Measurements from ENCODE around the gene LIN37. TPM values are rescaled to one million over a fixed set of nuclear protein-coding genes. Genes with fewer than 3 reads are reported as not detected.

Gene LIN37
- total RNA-seq, 1 donor, result 13.8 TPM

DNA sequence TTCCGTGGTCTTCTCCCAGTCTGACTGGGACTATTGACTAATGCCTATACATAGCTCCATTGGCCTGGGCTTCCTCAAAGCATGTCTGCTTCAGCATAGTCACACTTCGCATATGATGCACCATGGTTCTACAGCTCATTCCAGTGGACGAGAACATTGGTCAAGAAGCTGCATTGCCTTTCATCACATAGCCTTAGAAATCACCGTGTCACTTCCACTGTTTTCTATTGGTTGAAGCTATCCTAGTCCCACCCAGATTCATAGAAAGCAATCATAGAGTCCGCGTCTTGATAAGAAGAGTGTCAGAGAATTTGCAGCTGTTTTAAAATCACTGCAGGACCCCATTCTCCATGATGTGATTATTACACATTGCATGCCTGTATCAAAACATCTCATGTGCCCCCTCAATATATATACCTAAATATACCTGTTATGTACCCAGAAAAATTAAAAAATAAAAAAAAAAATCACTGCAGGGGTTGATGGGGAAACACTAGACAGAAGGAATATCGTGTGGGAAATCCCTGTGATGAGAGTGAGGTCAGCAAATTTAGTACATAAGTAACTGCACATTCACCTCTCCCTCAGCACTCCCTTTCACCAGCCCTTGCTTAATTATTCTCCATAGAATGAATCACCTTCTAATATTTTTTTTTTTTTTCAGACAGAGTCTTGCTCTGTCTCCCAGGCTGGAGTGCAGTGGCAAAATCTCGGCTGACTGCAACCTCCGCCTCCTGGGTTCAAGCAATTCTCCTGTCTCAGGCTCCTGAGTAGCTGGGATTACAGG, 24.8 kb downstream of the LIN37 start:
- peak; percentile 14 for DNase-seq (ENCODE audit: low read depth)
- TF ChIP-seq, protein P1, sequence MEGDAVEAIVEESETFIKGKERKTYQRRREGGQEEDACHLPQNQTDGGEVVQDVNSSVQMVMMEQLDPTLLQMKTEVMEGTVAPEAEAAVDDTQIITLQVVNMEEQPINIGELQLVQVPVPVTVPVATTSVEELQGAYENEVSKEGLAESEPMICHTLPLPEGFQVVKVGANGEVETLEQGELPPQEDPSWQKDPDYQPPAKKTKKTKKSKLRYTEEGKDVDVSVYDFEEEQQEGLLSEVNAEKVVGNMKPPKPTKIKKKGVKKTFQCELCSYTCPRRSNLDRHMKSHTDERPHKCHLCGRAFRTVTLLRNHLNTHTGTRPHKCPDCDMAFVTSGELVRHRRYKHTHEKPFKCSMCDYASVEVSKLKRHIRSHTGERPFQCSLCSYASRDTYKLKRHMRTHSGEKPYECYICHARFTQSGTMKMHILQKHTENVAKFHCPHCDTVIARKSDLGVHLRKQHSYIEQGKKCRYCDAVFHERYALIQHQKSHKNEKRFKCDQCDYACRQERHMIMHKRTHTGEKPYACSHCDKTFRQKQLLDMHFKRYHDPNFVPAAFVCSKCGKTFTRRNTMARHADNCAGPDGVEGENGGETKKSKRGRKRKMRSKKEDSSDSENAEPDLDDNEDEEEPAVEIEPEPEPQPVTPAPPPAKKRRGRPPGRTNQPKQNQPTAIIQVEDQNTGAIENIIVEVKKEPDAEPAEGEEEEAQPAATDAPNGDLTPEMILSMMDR (IDR thresholded peaks at IDR 0.05; ENCODE audit: insufficient read depth, low read depth, low read length), result no peak
- H3K4me3 ChIP-seq (ENCODE audit: low read depth, low read length), result no peak overlapping the region

DNA sequence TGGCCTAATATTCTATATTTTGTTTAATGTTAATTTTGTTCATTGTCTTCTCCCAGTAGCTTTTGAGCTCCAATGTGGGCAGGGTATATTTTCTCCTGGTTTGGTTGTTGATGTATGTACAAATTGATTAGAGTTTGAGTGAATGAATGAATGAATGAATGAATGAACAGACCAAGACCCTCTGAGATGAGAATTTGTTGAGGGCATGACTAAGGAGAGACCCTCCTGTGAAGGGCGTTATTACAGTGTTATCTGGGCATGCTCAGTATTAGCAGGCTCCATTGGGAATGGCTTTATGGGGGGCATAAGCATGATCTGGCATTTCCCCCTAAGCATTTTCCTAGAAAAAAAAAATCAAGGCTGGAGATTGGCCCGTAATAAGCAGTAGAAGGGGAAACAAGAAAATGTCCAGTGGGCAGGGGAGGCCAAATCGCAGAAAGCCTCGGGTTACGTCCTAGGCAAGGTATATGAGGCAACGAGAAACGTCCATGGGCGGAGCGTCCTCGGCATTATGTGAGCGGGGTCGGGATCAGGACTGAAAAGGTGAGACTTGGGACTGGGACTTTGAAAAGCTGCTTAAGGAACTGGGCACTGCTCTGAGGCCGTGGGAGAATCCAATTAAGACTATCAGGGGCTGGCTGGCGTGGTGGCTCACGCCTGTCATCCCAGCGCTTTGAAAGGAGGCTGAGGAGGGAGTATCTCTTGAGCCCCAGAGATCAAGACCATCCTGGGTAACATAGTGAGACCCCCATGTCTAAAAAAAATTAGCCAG, 26.1 kb downstream of the LIN37 start:
- TF ChIP-seq, protein P1 (IDR thresholded peaks at IDR 0.05; ENCODE audit: insufficient read depth, low read depth, low read length), result no peak
- H3K4me3 ChIP-seq (ENCODE audit: low read depth, low read length), result peak overlapping the region; percentile 73
- DNase-seq (ENCODE audit: low read depth), result no peak

DNA sequence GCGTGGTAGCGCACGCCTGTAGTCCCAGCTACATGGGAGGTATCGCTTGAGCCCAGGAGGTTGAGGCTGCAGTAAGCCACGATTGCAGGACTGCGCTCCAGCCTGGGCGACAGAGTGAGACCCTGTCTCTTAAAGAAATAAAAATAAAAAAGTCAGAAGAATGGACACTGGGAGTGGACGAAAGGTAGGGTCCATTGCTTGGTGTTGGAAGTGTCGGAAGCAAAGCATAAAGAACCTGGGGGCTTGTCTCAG, 26.6 kb downstream of the LIN37 start:
- peak overlapping the region; percentile 73 for H3K4me3 ChIP-seq (ENCODE audit: low read depth, low read length)
- DNase-seq (ENCODE audit: low read depth), result no peak
- TF ChIP-seq, protein P1 (IDR thresholded peaks at IDR 0.05; ENCODE audit: insufficient read depth, low read depth, low read length), result no peak

DNA sequence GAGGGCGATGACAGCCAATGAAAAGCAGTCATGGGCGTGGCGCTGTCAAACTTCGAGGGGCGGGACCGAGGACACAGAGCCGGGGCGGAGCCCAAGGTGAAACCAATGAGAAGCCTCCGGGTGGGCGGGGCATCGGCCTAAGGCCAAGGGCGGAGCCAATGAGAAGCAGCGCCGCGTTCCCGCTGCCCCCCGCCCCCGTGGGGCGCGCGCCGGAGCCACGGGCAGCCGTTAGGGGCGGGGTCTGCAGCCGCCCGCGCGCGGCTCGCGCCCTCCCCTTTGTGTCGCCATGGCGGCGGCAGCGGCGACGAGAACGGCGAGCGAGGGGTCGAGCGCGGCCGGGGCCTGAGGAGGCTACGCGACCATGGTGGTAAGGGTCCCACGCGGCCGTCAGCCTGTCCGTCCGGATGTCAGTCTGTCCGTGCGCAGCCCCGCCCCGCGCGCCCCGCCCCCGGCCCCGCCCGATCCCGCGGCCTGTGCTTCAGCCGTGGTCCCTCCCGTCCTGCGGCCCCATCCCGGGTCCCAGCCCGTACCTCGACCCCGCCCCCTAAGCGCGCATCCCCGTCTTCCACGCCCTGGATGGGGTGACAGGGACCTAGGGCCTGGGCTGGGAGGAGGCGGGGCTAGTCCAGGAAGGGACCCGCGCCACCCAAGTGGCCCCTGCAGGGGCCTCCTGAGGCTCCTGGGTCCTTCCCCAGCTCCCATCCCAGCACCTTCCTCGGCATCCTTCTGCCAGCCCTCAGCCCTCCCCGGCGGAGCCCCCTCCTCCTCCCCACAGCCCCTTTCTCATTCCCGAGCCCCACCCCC, 27.1 kb downstream of the LIN37 start, which contains the start of gene ARHGAP33:
TSS of gene ARHGAP33 (plus strand) at position 267 of the 804 bp plus-strand sequence. CDS start at position 362, 95 bp downstream.
- H3K4me3 ChIP-seq (ENCODE audit: low read depth, low read length), result peak within 1 kb of the TSS; percentile 73
- peak; percentile 95 for DNase-seq (ENCODE audit: low read depth)
- TF ChIP-seq, protein P1 (IDR thresholded peaks at IDR 0.05; ENCODE audit: insufficient read depth, low read depth, low read length), result no peak

DNA sequence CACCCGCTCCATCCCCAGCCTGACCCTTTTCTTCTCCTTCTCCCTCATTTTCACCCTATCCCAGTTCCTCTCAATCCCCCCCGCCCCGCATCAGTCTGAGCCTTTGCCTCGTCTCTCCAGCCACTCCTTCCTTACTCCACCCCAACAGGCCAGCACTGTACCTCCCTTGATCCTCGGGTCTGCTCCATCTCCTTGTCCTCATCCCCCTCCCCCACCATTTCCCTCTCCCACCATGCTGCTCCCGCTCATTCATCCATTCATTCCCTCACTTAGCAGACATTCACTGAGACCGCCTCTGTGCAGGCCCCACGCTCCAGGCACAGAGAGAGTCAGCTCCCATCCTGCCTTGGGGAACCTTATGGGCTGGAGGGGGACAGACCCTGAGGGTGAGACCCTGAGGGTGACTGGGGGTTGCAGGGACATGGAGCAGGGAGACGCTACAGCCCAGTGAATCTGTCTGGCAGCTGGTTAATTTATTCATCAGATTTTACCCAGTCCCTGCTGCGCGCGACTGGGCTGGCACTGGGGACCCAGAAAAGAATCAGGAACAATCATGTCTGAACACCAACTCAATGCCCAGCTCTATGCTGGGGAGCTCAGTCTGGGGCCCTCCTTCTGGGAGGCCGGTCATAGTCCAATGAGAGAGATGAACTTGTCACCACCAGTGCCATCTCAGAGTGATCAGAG, 27.9 kb downstream of the LIN37 start:
- no peak for DNase-seq (ENCODE audit: low read depth)
- H3K4me3 ChIP-seq (ENCODE audit: low read depth, low read length), result peak overlapping the region; percentile 73
- TF ChIP-seq, protein P1 (IDR thresholded peaks at IDR 0.05; ENCODE audit: insufficient read depth, low read depth, low read length), result no peak
